Activated CD4-positive, alpha-beta T cell treated with anti-CD3 and anti-CD28 coated beads, Interleukin-2, amount 10 ng/mL, durations not matched to agents 24 days and 14 days (primary cell): ENCODE data around the gene HERC5. TPM values are rescaled to one million over a fixed set of nuclear protein-coding genes. Genes with fewer than 3 reads are reported as not detected.
A peak's percentile ranks its signal among the peaks of the same experiment; 100 is the strongest.
"Not testable (repeated sequence)": the region's sequence is repeated elsewhere in the genome, so short reads cannot be mapped to it uniquely, and the experiment has no call there.

Source experiments
- DNase-seq: peaks from one replicate; pipeline ENCODE4 v3.0.0; 2022
- H3K27ac Mint-ChIP-seq: one replicate; pipeline ENCODE4 v1.8.0; 2022; ENCODE audit warnings: mild to moderate bottlenecking, mixed read lengths
- H3K27me3 Mint-ChIP-seq: one replicate; pipeline ENCODE4 v1.8.0; 2022; ENCODE audit warnings: mixed read lengths
- H3K36me3 Mint-ChIP-seq: one replicate; pipeline ENCODE4 v1.8.0; 2022; ENCODE audit warnings: low read depth, mild to moderate bottlenecking, mixed read lengths
- H3K4me1 Mint-ChIP-seq: one replicate; pipeline ENCODE4 v1.8.0; 2021; ENCODE audit warnings: mixed read lengths
- H3K4me3 Mint-ChIP-seq: one replicate; pipeline ENCODE4 v1.8.0; 2022; ENCODE audit warnings: mild to moderate bottlenecking, moderate library complexity, mixed read lengths
- H3K9me3 Mint-ChIP-seq: one replicate; pipeline ENCODE4 v1.8.0; 2021; ENCODE audit warnings: mixed read lengths
- intact Hi-C: fragments of 100-400 bp; cut with micrococcal nuclease; formaldehyde crosslinking; loops from one replicate; pipeline ENCODE4 v1.15.1; 2023
- total RNA-seq: library from RNA; stranded (reverse); gene quantifications from 2 replicates; pipeline ENCODE4 v1.2.3, GENCODE V29; 2022

Gene HERC5
- total RNA-seq, 1 donor from 2014 or later, result 18.1 TPM

DNA sequence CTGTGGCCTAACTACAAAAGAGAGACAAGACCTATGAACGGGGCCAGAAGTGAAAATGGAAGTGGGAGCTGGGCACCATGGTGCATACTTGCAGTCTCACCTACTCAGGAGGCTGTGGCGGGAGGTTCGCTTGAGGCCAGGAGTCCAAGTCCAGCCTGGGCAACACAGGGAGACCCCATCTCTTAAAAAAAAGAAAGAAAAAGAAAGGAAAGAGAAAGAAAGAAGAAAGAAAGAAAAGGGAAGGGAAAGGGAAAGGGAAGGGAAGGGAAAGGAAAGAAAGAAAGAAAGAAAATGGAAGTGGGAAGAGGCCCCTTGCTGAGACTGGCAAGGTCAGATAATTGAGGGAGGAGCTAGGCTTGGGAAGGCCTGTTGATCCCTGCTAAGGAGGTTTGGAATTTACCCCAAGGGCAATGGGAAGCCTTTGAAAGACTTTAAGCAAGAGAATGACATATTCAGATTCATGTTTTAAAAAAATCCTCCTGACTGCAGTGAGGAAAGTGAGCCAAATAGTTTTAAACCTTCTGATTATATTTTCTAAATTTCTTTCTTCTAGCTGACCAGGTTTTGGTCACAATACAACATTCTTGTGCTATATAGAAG is 17.7 kb upstream of the HERC5 start:
- peaks cover 72% of the 10 kb centered on the region for H3K36me3 Mint-ChIP-seq
- H3K27ac Mint-ChIP-seq, result no peak overlapping the region
- no peak for DNase-seq
- peaks cover 5% of the 10 kb centered on the region for H3K4me1 Mint-ChIP-seq
- no peaks in the 10 kb centered on the region for H3K27me3 Mint-ChIP-seq
- intact Hi-C loops, result no loop called here
- H3K4me3 Mint-ChIP-seq, result no peak overlapping the region
- H3K9me3 Mint-ChIP-seq, result peaks cover 3% of the 10 kb centered on the region

DNA sequence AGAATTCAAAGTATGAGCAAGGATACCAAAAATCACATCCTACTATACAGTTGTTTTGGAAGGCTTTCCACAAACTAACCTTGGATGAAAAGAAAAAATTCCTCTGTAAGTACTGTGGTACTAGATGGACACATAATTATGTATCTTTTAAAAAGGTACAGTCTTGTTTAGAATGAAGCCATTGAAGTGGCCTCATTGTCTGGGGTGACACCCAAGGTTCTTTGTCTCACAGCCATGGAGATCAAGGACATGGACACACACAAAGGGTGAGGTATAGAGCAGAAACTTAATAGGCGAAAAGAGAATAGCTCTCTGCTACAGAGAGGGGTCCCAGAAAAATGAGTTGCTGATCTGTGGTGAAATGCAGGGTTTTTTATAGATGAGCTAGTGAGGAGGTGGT is 16.8 kb upstream of the HERC5 start:
- Mint-ChIP-seq H3K4me1 (peaks cover 5% of the 10 kb centered on the region), H3K9me3 (no peaks in the 10 kb centered on the region), H3K27ac (no peak overlapping the region), H3K4me3 (no peak overlapping the region), H3K36me3 (peaks cover 69% of the 10 kb centered on the region), H3K27me3 (no peaks in the 10 kb centered on the region)
- intact Hi-C loops, result no loop called here
- DNase-seq, result no peak

DNA sequence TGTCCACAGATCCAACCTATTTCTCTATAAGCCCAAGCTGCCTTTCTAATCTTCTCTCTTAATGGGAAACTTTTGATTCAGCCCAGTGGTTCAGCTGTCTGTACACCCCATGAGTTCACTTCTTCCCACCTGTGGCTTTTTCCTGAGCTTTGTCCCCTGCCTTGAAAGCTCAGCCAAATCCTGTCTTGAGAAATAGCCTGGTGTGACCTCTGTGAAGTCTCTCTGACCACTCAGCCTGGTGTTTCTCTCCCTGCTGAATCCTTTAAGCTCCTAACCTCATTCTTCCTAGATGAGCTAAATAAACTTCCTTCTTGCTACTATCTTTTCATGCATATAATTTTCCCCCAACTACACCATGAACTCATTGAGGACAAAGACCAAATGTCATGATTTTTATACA is 15.2 kb upstream of the HERC5 start:
- no peak overlapping the region for H3K27ac Mint-ChIP-seq
- H3K4me3 Mint-ChIP-seq, result no peak overlapping the region
- H3K9me3 Mint-ChIP-seq, result no peaks in the 10 kb centered on the region
- DNase-seq, result no peak
- peaks cover 5% of the 10 kb centered on the region for H3K4me1 Mint-ChIP-seq
- peaks cover 58% of the 10 kb centered on the region for H3K36me3 Mint-ChIP-seq
- no peaks in the 10 kb centered on the region for H3K27me3 Mint-ChIP-seq
- intact Hi-C loops, result no loop called here

DNA sequence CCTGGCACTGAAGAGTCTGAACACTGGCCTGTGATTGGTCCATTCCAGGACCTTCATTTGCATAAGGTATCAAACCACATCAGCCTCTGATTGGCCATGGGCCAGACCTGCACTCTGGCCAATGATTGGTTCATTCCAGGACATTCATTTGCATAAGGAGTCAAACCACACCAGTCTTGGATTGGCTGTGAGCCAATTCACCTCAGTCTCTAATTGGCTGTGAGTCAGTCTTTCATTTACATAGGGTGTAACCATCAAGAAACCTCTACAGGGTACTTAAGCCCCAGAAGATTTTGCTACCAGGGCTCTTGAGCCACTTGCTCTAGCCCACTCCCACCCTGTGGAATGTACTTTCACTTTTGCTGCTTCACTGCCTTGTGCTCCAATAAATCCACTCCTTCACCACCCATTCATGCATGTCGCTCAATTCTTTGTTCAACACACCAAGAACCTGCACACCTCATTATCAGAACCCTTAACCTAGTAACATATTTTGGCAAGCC is 14.2 kb upstream of the HERC5 start:
- H3K4me3 Mint-ChIP-seq, result no peak overlapping the region
- peaks cover 57% of the 10 kb centered on the region for H3K36me3 Mint-ChIP-seq
- intact Hi-C loops, result no loop called here
- no peak overlapping the region for H3K27ac Mint-ChIP-seq
- no peaks in the 10 kb centered on the region for H3K9me3 Mint-ChIP-seq
- no peak for DNase-seq
- H3K4me1 Mint-ChIP-seq, result peaks cover 11% of the 10 kb centered on the region
- H3K27me3 Mint-ChIP-seq, result no peaks in the 10 kb centered on the region

DNA sequence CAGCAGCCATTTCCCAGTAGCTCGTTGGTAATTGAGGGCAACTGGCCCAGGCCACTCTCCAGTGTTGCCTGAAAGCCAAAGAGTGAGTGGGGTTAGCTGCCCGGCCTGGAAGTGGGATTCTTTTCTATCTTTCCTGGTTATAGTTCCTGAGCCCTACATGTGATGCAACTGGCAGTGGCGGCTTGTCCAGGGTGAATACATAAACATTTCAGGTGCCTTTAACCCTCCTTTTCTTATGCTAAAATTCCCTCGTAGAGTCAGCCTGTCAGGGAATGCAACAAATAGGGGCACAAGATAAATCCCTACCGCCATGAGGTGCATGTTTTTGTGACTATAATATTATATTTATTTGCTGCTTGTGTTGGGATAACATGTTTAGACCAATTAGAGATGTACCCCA is 13.4 kb upstream of the HERC5 start:
- no peak for DNase-seq
- Mint-ChIP-seq H3K4me3 (no peak overlapping the region), H3K27me3 (no peaks in the 10 kb centered on the region), H3K9me3 (no peaks in the 10 kb centered on the region), H3K36me3 (peaks cover 58% of the 10 kb centered on the region), H3K27ac (no peak overlapping the region), H3K4me1 (peaks cover 14% of the 10 kb centered on the region)
- intact Hi-C loops, result no loop called here

DNA sequence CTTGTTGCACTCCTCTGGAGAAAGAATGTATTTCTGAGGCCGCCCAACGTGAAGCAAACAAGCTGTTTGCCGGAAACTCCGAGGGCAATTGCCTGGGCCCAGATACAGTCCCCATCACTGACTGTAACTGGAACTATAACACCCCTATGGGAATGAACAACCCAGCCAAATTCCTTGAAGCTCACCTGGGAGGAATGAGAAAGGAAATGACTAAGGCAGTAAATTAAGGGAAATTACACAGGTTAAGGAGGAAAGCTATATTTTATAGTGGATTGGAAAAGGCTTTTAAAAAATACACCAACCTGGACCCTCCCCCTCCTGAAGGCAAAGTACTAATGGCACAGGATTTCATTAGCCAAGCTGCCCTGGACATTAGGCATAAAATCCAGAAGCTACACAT is 11.7 kb upstream of the HERC5 start:
- Mint-ChIP-seq H3K27ac (no peak overlapping the region), H3K4me1 (peaks cover 8% of the 10 kb centered on the region), H3K27me3 (no peaks in the 10 kb centered on the region), H3K36me3 (peaks cover 52% of the 10 kb centered on the region), H3K9me3 (no peaks in the 10 kb centered on the region), H3K4me3 (no peak overlapping the region)
- no peak for DNase-seq
- intact Hi-C loops, result no loop called here

DNA sequence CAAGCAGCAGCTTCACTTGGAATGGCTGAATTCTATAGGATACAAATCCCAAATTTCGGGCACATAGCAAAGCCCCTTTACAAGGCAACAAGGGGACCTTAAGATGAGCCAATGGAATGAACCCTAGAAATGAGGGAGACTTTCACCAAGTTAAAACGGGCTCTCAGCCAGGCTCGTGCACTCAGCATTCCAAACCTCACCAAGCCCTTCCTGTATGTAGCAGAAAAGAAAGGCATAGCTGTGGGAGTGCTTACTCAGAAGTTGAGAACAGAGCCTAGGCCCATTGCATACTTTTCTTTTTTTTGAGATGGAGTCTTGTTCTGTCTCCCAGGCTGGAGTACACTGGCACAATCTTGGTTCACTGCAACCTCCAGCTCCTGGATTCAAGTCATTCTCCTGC is 10.8 kb upstream of the HERC5 start:
- Mint-ChIP-seq H3K27ac (no peak overlapping the region), H3K4me3 (no peak overlapping the region), H3K9me3 (no peaks in the 10 kb centered on the region), H3K4me1 (peaks cover 9% of the 10 kb centered on the region), H3K27me3 (no peaks in the 10 kb centered on the region), H3K36me3 (peaks cover 48% of the 10 kb centered on the region)
- intact Hi-C loops, result no loop called here
- DNase-seq, result no peak

DNA sequence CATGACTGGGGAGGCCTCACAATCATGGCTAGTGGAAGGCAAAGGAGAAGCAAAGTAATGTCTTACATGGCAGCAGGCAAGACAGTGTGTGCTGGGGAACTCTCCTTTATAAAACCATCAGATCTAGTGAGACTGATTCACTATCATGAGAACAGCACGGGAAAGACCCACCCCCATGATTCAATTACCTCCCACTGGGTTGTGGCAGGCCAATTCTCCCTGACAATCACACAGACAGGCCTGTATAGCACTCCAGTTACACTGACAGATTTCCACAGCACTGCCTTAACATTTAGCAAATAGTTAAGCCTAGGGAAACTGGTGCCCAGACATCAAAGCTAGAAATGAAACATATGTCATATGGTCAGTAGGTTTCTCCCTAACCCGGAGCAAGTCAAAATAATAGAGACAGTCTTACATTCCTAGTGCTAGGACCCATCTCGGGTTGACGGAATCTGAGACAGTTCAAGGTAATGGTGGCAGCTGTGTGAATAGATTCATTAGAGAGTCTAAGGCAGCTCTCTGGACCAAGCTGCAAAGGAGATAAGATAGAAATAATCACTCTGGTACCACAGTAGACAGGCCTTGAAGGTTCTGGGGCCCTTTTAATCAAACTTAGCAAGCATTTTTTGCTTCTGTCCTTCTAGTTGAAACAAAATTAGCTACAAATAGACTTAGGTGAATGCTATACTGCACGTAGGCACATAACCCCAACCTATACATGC is 9.4 kb upstream of the HERC5 start:
- Mint-ChIP-seq H3K27ac (no peak overlapping the region), H3K9me3 (no peaks in the 10 kb centered on the region), H3K27me3 (no peaks in the 10 kb centered on the region), H3K36me3 (peaks cover 38% of the 10 kb centered on the region), H3K4me1 (peaks cover 14% of the 10 kb centered on the region), H3K4me3 (no peak overlapping the region)
- intact Hi-C loops, result no loop called here
- DNase-seq, result no peak

DNA sequence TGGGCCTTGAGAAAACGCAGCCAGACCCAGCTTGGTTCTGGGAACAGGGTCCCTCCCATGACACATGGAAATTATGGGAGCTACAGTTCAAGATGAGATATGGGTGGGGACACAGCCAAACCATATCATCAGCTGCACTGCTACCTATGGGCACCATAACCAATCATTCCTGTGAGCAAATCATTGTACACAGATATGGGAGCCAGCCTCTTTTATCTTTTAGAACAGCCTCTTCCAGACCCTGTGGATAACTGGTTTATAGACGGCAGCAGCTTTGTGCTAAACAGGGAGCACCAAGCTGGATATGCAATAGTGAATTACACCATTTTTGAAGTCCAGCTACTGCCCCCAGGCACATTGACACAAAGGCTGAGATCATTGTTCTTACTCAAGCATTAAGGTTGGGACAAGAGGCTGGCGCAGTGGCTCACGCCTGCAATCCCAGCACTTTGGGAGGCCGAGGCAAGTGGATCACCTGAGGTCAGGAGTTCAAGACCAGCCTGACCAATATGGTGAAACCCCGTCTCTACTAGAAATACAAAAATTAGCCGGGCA is 8.6 kb upstream of the HERC5 start:
- intact Hi-C loops, DNase-seq, H3K9me3 Mint-ChIP-seq, H3K4me3 Mint-ChIP-seq, H3K27me3 Mint-ChIP-seq: not testable (repeated sequence)
- H3K4me1 Mint-ChIP-seq, result peaks cover 15% of the 10 kb centered on the region
- H3K27ac Mint-ChIP-seq, result peak overlapping the region; percentile 48
- H3K36me3 Mint-ChIP-seq, result peaks cover 37% of the 10 kb centered on the region

DNA sequence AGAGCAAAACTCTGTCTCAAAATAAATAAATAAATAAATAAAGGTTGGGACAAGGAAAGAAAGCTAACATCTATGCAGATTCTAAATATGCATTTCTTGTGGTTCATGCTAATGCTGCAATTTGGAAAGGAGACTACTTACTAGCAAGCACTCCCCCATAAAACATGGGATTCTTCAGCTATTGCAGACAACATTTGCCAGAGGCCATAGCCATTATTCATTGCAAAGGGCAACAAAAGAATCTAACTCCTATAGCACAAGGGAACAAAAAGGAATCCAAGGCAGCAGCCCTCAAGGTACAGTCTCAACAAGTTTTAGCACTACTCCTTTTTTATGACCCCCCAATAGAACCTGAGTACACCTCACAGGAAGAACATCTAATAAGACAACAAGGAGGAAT is 8.0 kb upstream of the HERC5 start:
- H3K27ac Mint-ChIP-seq, result no peak overlapping the region
- intact Hi-C loops, result no loop called here
- peaks cover 37% of the 10 kb centered on the region for H3K36me3 Mint-ChIP-seq
- H3K27me3 Mint-ChIP-seq, result no peaks in the 10 kb centered on the region
- no peak overlapping the region for H3K4me3 Mint-ChIP-seq
- DNase-seq, result no peak
- H3K4me1 Mint-ChIP-seq, result peaks cover 15% of the 10 kb centered on the region
- peaks cover 3% of the 10 kb centered on the region for H3K9me3 Mint-ChIP-seq

DNA sequence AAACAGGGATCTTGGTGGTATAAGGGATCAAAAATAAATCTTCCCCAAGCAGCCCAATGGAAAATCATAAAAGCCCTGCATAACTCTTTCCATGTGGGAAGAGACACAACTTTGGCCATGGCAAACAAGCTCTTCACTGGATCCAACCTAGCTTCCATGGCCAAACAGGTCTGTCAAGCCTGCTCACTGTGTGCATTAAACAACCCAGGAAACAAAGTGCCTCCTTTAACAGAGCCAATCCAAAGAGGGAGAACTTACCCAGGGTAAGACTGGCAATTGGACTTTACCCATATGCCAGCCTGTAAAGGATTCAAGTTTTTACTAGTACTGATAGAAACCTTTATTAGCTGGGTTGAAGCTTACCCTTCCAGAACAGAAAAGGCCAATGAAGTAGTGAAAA is 7.6 kb upstream of the HERC5 start:
- no peak overlapping the region for H3K4me3 Mint-ChIP-seq
- H3K4me1 Mint-ChIP-seq, result peaks cover 15% of the 10 kb centered on the region
- peaks cover 3% of the 10 kb centered on the region for H3K9me3 Mint-ChIP-seq
- H3K27me3 Mint-ChIP-seq, result no peaks in the 10 kb centered on the region
- intact Hi-C loops, result no loop called here
- DNase-seq, result no peak
- no peak overlapping the region for H3K27ac Mint-ChIP-seq
- peaks cover 33% of the 10 kb centered on the region for H3K36me3 Mint-ChIP-seq

DNA sequence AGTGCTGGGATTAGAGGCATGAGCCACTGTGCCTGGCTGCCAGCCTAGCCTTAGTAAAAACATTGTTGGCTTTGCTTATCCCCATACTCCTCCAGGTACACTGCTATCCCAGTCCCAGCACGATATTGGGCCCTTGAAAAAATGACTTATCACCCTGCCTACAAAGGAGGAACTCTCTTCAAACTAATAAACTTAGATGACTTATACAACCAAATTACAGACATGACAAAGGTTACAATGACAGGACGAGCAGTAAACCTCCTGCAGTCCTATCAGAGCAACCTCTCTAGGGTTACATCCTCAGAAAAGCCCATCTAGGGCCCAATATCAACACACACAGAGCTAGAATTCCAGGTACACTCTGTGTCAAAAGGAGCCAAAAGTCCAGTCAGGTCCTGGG is 5.7 kb upstream of the HERC5 start:
- H3K4me3 Mint-ChIP-seq, result no peak overlapping the region
- H3K9me3 Mint-ChIP-seq, result peaks cover 3% of the 10 kb centered on the region
- intact Hi-C loops, result loop anchor here (5.0 to 10.0 kb wide), 2 partner anchors 39 to 844 kb away; no protein-coding TSS in a partner anchor
- H3K27ac Mint-ChIP-seq, result no peak overlapping the region
- H3K27me3 Mint-ChIP-seq, result no peaks in the 10 kb centered on the region
- no peak for DNase-seq
- peaks cover 29% of the 10 kb centered on the region for H3K4me1 Mint-ChIP-seq
- H3K36me3 Mint-ChIP-seq, result peaks cover 28% of the 10 kb centered on the region

DNA sequence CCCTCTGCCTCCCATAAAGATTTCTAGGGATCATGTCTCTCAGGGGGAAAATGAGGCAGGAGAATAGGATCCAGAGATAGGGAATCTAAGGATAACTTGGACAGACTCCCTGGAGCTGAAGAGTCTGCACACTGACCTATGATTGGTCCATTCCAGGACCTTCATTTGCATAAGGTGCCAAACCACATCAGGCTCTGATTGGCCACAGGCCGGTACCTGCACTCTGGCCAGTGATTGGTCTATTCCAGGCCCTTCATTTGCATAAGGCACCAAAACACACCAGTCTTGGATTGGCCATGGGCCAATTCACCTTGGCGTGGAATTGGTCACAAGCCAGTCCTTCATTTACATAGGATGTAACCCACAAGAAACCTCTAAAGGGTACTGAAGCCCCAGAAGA is 4.0 kb upstream of the HERC5 start:
- intact Hi-C loops, result loop anchor here (5.0 to 10.0 kb wide), 2 partner anchors 41 to 842 kb away; no protein-coding TSS in a partner anchor
- H3K27ac Mint-ChIP-seq, result no peak overlapping the region

More for the DNA sequence above, 4.0 kb upstream of the HERC5 start:
- H3K9me3 Mint-ChIP-seq, result peaks cover 3% of the 10 kb centered on the region
- peaks cover 29% of the 10 kb centered on the region for H3K36me3 Mint-ChIP-seq
- no peak overlapping the region for H3K4me3 Mint-ChIP-seq
- peaks cover 30% of the 10 kb centered on the region for H3K4me1 Mint-ChIP-seq
- DNase-seq, result no peak
- H3K27me3 Mint-ChIP-seq, result no peaks in the 10 kb centered on the region
